OCI-LY7 (cell line): ENCODE results near the gene AK2. TPM values are rescaled to one million over a fixed set of nuclear protein-coding genes. Genes with fewer than 3 reads are reported as not detected.

Experiments
- BruUV-seq: library from RNA; stranded (reverse); fragments of 400-500 nt; replicated peaks from 2 replicates; lab custom pipeline; 2021; lab: Mats Ljungman, UMichigan
- CTCF ChIA-PET: fragments of 300-600 bp; sonication (Branson Sonifier 250); formaldehyde crosslinking; loops from one replicate; lab custom pipeline; 2022; ENCODE audit warnings: antibody characterized with exemption; ENCODE audit not compliant: unreplicated experiment; lab: Charles Lee
- POLR2A ChIA-PET: fragments of 300-600 bp; sonication (Branson Sonifier 250); formaldehyde crosslinking; loops from one replicate; lab custom pipeline; 2022; ENCODE audit warnings: antibody characterized with exemption; lab: Charles Lee
- DNase-seq: peaks from one replicate; pipeline ENCODE4 v3.0.0-alpha.2; 2015; ENCODE audit warnings: low spot score
- H2AFZ ChIP-seq: fragments of 200-600 bp; sonication (generic), shearing (Covaris generic); 2 replicates; pipeline ENCODE4 v1.6.1; 2014; ENCODE audit warnings: mild to moderate bottlenecking, antibody characterized with exemption, low read length, moderate library complexity
- H3K27ac ChIP-seq: fragments of 200-600 bp; sonication (generic); 2 replicates; pipeline ENCODE4 v1.5.1; 2014; ENCODE audit warnings: mixed run types, low read depth, mild to moderate bottlenecking, moderate library complexity, low read length, inconsistent platforms; ENCODE audit not compliant: poor library complexity, severe bottlenecking
- H3K36me3 ChIP-seq: fragments of 200-600 bp; sonication (generic); 2 replicates; pipeline ENCODE4 v1.6.1; 2014; ENCODE audit warnings: mild to moderate bottlenecking, antibody characterized with exemption, low read length, moderate library complexity, mixed read lengths; ENCODE audit not compliant: insufficient read depth
- H3K4me1 ChIP-seq: fragments of 200-600 bp; sonication (generic); 2 replicates; pipeline ENCODE4 v1.5.1; 2014; ENCODE audit warnings: mild to moderate bottlenecking, low read length; ENCODE audit not compliant: insufficient read depth, poor library complexity, severe bottlenecking
- H3K4me2 ChIP-seq: fragments of 200-600 bp; sonication (generic); 2 replicates; pipeline ENCODE4 v1.6.1; 2014; ENCODE audit warnings: mild to moderate bottlenecking, low read length
- H3K4me3 ChIP-seq: fragments of 200-600 bp; sonication (generic); 2 replicates; pipeline ENCODE4 v1.5.1; 2014; ENCODE audit warnings: mild to moderate bottlenecking, low read depth, low read length; ENCODE audit not compliant: poor library complexity, severe bottlenecking
- H3K79me2 ChIP-seq: fragments of 200-600 bp; sonication (generic); 2 replicates; pipeline ENCODE4 v1.6.1; 2016; ENCODE audit warnings: low read depth, mild to moderate bottlenecking, low read length, moderate library complexity, mixed read lengths; ENCODE audit not compliant: insufficient read depth
- H3K9me2 ChIP-seq: fragments of 200-600 bp; sonication (generic); 2 replicates; pipeline ENCODE4 v1.6.1; 2016; ENCODE audit warnings: mild to moderate bottlenecking, low read length, mixed read lengths; ENCODE audit not compliant: insufficient read depth
- H3K9me3 ChIP-seq: fragments of 200-600 bp; sonication (generic); 2 replicates; pipeline ENCODE4 v1.6.1; 2014; ENCODE audit warnings: mild to moderate bottlenecking, mixed run types, low read length, mixed read lengths
- H4K20me1 ChIP-seq: fragments of 200-600 bp; sonication (generic); 2 replicates; pipeline ENCODE4 v1.6.1; 2014; ENCODE audit warnings: mild to moderate bottlenecking, antibody characterized with exemption, low read length, moderate library complexity, mixed read lengths; ENCODE audit not compliant: insufficient read depth
- CTCF ChIP-seq: fragments of 200-600 bp; sonication (generic); conservative IDR thresholded peaks from 2 replicates; pipeline ENCODE4 v1.5.1; 2014; ENCODE audit warnings: mild to moderate bottlenecking, antibody characterized with exemption, low read length, moderate library complexity, mixed read lengths
- EZH2phosphoT487 ChIP-seq: fragments of 200-600 bp; sonication (generic); IDR thresholded peaks from 2 replicates; pipeline ENCODE4 v1.6.1; 2018; ENCODE audit warnings: low read depth, borderline replicate concordance, mild to moderate bottlenecking, mixed run types, antibody characterized with exemption, low read length, moderate library complexity, mixed read lengths
- intact Hi-C: fragments of 100-400 bp; cut with micrococcal nuclease; formaldehyde crosslinking; loops from one replicate; pipeline ENCODE4 v1.10.0; 2022; ENCODE audit not compliant: unreplicated experiment
- total RNA-seq, 2 experiments: library from RNA; depleted of rRNA in 1 of 2; stranded (reverse); fragments of >200 nt in 1 of 2; shearing (Covaris generic) in 1 of 2; gene quantifications; 2 replicates each; pipeline ENCODE4 v1.2.3, GENCODE V29; 2014 to 2022

The AK2 gene
- total RNA-seq, 2 experiments from 2014 or later: 185 to 298 TPM

DNA sequence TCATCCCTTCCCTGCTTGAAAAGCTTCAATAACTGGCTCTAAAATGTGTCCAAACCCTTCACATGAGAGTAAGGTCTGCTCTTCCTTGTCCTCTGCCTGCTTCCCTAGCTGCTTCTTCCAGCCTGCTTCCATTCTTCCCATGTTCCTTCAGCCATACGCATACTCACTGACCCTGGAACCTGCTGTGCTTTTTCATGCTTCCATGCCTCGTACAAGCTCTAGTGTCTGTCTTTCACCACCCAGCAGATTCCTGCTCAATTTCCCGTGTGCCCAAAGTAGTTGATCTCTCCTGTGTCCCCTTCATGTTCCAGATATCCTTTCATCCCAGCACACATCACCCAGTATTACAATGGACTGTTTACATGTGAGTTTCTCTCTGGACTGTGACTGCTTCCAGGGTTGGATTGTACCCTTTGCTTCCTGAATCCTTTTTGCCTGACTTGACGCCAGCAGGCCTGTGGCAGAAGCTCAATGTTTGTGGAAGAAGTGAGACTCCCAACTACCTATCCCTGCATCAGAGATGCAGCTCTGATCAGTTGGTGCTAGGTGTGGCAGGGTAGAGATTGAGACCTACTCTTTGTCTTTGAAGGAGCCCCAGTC is 36.2 kb downstream of the AK2 start:
- no peak overlapping the region for H3K27ac ChIP-seq
- H4K20me1 ChIP-seq: no peaks in the 10 kb centered on the region
- ChIA-PET POLR2A (interaction anchor here (0.6 kb wide), 1 partner anchor 47 kb away, joined by 5 read pairs; no protein-coding TSS in a partner anchor), CTCF (no interaction called here)
- no peaks in the 10 kb centered on the region for H3K36me3 ChIP-seq
- TF ChIP-seq EZH2phosphoT487 (no peak), CTCF (no peak)
- H3K4me1 ChIP-seq: peaks cover 7% of the 10 kb centered on the region
- no TSS peak for BruUV-seq
- H3K4me3 ChIP-seq: no peak overlapping the region
- no peaks in the 10 kb centered on the region for H3K9me2 ChIP-seq
- no peaks in the 10 kb centered on the region for H3K9me3 ChIP-seq
- DNase-seq: no peak
- no peaks in the 10 kb centered on the region for H3K79me2 ChIP-seq
- intact Hi-C loops: no loop called here
- no peak overlapping the region for H2AFZ ChIP-seq
- no peak overlapping the region for H3K4me2 ChIP-seq

- H3K79me2 ChIP-seq: no peaks in the 10 kb centered on the region
- H3K9me2 ChIP-seq: no peaks in the 10 kb centered on the region
- intact Hi-C loops: no loop called here
- no peaks in the 10 kb centered on the region for H4K20me1 ChIP-seq
- no peak overlapping the region for H3K27ac ChIP-seq
- no peak overlapping the region for H2AFZ ChIP-seq
- ChIA-PET POLR2A (interaction anchor here (0.6 kb wide), 1 partner anchor 112 kb away, joined by 3 read pairs; no protein-coding TSS in a partner anchor), CTCF (no interaction called here)
- H3K4me3 ChIP-seq: no peak overlapping the region
- no peak for DNase-seq
- no TSS peak for BruUV-seq
- no peak overlapping the region for H3K4me2 ChIP-seq
- H3K36me3 ChIP-seq: no peaks in the 10 kb centered on the region
- no peaks in the 10 kb centered on the region for H3K9me3 ChIP-seq
- no peak for TF ChIP-seq CTCF
- TF ChIP-seq EZH2phosphoT487: no peak
- H3K4me1 ChIP-seq: peaks cover 7% of the 10 kb centered on the region
Observed at GRCh38 chr1:32998997-32999396, 37.7 kb downstream of the AK2 start.

DNA sequence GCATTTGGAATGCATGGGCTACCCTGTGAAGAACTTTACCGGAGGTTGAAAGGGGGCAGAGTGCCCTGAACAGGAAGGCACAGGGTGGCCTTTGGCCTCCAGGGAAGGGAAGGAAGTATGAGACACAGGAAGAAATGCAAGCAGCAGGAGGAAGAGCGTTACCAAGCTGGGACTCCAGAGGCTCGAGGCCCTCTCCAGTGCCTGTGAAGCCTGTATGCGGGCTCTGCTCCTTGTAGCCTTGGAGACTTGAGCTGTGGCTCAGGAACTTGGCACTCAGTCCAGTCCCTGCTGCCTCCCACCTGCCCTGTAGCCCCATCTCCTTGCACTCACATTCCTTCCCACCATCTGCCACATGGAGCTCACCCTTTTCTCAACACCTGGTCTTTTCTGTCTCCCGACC is 38.6 kb downstream of the AK2 start:
- no peak for DNase-seq
- Histone ChIP-seq H3K36me3 (no peaks in the 10 kb centered on the region), H3K27ac (no peak overlapping the region), H3K9me2 (no peaks in the 10 kb centered on the region), H3K4me2 (no peak overlapping the region), H3K9me3 (no peaks in the 10 kb centered on the region), H2AFZ (no peak overlapping the region), H4K20me1 (no peaks in the 10 kb centered on the region), H3K4me1 (peaks cover 13% of the 10 kb centered on the region), H3K79me2 (no peaks in the 10 kb centered on the region), H3K4me3 (no peak overlapping the region)
- ChIA-PET CTCF (no interaction called here), POLR2A (no interaction called here)
- no peak for TF ChIP-seq CTCF
- no peak for TF ChIP-seq EZH2phosphoT487
- no TSS peak for BruUV-seq
- intact Hi-C loops: no loop called here
